ENCODE measurements around the gene GAR1.
"Not testable (repeated sequence)": the region's sequence is repeated elsewhere in the genome, so short reads cannot be mapped to it uniquely, and the experiment has no call there.

Gene GAR1

DNA sequence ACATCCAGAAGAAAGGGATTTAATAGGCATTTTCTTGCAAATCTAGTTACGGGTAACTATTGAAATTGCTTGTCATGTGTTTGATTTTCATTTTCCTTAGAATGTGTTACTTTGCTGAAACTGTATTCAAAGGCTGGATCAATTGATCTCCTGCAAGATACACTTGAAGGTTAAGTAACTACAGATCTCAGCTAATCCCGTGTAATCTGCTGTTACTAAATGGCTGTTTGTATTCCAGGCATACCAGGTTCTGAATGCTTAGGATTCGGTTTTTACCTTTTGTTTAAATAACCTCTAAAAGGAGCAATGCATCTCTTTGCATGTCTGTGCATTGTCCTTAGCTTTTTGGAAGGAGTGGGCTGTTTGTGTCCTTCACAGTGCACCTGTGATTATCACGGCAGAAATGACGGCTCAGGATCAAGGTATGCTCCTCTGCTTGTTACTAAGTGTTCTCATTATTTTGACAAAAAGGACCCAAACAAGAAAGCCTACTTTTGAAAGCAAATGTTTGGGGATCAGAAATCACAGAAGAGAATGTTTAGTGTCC is 32.4 kb downstream of the GAR1 start, which contains the start of gene LRIT3:
Gene LRIT3, plus strand, starts transcription at position 212 of the 547 bp plus-strand sequence. Its CDS starts 95 bp downstream, at position 307.
- no peak for DNase-seq

DNA sequence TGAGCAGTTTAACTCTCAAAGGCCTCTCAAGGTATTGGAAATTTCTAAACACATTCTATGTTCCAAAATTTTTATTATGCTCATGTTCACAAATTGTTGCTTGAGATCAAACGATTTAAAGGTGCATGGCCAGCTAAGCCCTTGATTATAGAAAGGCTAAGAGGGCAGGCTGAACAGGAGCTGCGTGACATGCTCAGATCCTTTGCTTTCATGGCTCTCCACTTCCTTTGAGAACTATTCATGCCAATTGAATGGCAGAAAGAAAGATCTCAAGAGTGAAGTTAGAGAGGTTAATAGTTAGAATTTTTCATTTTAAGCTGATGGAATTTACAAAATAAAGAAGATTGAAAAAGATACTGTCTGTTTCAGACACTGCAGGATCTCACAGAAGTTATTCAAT is 32.9 kb downstream of the GAR1 start:
- DNase-seq = no peak

DNA sequence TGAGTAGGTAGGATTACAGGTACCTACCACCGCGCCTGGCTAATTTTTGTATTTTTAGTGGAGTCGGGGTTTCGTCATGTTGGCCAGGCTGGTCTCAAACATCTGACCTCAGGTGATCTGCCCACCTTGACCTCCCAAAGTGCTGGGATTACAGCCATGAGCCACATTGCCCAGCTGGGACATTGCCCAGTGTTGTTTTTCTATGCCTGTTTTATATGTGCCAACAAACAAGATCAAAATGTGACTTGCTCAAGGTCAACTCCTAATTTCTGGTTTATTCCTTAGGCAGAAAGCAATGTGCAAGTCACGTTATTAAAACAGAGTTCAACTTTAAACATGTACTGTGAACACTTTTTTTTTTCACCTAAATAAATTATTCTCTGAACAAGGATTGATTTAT is 35.0 kb downstream of the GAR1 start:
- no peak for DNase-seq

DNA sequence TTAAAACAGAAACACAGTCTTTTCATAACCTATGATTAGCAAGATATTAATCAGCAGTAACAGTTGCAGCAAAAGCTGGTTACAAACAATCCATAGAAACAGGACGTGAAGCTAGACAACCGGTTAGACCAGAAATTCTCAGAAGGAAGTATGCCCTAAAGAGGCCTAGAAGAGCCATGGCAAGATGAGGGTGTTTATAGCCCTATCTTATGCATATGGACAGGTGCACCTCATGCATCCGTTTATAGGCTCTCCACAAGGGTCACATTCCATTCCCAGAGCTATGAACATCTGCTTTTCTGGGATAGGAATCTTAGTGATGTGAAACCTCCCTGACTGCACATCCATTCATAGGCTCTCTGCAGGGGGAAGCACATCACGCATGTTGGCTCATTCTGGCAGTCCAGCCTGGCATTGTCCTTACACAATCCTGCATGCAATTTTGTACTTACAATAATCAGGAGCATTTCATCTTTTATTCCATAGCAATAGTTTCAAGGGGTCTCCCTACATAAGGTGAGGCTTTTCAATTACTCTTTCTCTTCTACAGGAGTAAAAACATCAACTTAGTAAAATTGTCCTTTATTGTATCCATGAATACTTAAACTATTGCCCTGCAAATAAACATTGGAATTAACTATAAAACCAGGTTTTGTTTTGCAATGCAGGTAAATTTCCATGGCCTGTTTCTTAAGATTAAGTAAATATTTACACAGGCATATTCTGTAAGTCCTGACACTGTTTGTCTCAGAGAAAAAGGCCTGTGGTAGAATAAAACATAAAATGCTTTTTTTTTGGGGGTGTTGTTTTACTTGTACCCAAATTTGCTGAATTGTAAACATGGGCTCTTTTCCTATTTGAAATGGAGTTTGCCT is 44.1 kb downstream of the GAR1 start:
- DNase-seq = not testable (repeated sequence)

DNA sequence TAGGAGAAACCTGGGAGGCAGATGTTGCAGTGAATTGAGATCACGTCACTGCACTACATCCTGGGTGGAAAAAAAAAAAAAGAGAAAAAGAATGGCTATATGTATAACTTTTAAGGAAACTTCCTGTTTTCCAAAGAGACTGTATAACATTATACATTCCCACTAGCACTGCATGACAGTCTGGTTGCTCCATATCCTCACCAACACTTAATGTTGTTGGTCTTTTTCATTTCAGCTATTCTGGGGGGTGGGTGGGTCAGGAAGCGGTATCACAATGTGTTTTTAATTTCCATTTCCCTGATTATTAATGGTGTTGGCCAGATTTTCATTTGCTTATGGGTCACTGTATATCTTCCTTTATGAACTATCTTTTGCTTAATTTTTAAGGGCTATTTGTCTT is 45.7 kb downstream of the GAR1 start:
- DNase-seq = no peak

DNA sequence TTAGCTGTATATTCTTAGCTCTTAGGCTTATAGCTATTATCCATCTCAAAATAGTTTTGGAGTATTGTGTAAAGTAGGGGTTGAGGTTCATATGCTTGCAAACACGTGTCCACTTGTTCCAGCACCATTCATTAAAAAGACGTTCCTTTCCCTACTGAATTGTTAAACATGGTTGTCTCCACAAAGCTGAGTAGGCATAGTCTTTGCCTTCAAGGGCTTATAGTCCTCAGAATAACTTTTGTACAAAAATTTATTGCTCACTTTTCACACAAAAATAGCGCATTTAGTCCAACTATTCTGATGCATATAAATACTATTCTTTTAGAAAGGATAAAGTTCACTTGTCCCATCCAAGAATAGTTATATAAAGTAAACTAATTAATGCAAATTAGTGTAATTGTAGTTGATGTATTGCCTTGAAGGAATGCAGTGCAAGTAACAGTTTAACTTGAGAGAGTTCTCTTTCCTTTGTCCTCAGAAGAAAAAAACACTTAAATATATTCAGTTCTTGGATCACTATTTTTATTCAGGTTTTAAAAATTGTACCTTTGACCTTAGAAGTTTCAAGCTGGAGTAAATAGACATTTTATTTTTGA is 46.5 kb downstream of the GAR1 start:
- no peak for DNase-seq

DNA sequence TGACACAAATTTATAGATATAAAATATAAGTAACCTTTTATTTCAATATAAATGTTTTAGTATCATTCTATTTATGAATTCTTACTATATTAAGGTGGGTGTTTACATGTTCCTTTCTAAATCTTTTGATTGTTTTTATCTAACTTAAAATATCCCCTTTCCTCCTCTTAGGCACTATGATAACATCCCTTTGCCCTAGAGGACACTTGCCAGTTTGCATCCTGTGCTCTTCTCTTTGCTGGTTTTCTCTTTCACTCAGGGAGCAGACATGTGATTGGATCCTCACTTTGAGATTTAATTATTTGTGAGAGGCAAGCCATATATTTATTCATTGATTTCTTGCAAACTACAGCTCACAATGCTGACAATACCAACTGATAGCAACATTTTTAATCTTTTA is 48.6 kb downstream of the GAR1 start:
- no peak for DNase-seq

DNA sequence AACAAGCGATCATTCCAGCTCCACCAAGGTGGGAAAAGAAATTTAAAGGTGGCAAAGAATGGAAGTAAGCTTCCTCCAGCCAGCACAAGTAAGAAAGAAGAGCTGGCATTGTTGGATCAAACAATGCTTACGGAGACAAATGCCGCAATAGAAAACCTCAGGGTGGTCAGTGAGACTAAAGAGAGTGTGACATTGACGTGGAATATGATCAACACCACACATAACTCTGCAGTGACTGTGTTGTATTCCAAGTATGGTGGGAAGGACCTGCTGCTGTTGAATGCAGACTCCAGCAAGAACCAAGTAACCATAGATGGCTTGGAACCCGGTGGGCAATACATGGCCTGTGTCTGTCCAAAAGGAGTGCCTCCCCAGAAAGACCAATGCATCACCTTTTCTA is 54.5 kb downstream of the GAR1 start:
- DNase-seq = no peak

DNA sequence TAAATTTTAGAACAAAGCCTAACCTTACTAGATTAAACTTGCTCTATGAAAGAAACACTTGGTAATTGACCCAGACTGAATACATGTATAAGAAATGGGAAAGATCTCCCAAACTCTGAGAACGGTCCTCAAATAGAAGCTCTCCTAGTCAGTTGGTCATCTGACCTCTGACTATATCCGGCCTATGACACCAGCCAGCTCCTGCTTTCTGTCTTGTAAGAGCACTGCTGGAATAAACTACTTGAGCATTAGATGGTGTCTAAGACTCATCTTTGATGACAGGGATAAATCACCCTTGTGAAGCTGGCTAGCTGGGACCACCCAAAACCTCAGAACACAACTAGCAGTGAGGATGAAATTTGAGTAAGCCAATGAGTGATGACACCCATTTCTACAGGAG is 56.5 kb downstream of the GAR1 start:
- no peak for DNase-seq

DNA sequence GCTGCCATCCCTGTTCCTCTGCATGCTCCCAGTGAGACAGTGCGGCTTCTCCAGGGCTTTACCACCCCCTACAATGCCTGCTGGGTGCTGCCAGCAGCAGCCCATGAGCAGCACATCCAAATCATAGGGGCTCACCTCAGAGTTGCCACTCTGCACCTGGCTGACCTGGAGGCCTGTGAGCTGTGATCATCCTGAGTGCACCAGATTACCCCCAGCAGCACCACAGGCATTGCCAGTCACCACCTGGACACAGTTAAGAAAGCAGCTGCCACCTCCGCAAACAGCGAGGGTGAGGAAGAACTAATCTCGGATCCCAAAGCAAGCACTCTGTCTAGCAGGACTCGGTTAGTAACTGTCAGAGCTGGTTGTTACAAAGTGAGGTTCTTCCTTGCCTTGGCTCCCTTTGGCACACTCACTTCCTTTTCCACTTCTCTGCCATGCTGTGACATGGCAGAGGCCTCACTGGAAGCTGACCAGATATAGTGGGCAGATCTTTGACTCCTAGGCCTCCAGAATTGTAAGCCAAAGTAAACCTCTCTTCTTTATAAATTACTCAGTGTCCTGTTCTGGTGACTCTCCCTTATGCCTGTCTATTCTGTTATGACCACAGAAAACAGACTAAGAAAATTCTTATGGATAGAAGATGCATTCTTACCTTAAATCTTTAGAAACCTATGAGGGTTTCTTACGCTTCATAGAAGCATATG is 57.5 kb downstream of the GAR1 start:
- DNase-seq = no peak

DNA sequence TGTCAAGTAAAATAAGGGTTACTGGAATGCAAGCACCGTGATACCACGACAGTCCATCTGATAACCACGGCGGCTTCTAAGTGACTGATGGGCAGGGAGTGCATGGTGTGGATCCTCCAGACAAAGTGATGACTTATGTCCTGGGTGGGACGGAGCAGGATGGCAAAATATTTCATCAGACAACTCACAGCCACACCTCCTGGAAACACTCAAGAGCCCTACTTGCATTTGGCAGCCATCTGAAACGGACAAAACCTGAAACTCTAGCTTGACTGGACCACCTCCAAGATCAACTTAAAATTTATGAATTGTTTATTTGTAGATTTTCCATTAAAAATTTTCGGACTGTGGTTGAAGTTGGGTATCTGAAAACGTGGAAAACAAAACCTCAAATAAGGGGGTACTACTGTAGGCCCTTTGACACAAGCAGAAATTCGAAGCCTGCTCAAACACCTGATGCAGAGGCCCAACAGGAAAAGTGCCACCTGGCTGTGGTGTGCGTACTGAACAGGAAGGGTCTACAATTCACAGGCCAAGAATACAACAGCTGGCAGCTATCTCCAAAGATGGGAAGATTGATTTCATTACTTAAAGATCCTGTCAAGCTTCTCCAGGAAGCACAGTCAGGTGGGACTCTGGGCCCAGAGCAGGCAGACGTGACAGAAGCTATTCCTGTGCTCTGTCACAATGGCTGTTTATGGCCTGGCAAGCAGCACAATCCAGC is 58.4 kb downstream of the GAR1 start:
- no peak for DNase-seq

Data from suppressor macrophage treated with lipopolysaccharide for 1 hour (primary cell).